WTC11 (cell line): ENCODE data around the gene ENTREP3. TPM values are rescaled to one million over a fixed set of nuclear protein-coding genes. Genes with fewer than 3 reads are reported as not detected.

ENCODE experiments used
- AFF4 ChIP-seq: sonication (generic); formaldehyde crosslinking; IDR thresholded peaks from 2 replicates; pipeline ENCODE4 v1.8.1; 2023; ENCODE audit warnings: mild to moderate bottlenecking, missing genetic modification reagents, borderline replicate concordance
- ARID4B ChIP-seq: sonication (generic); formaldehyde crosslinking; IDR thresholded peaks from 2 replicates; pipeline ENCODE4 v1.8.0; 2023; ENCODE audit warnings: missing genetic modification reagents, mild to moderate bottlenecking, borderline replicate concordance
- ATF2 ChIP-seq: sonication (generic); formaldehyde crosslinking; IDR thresholded peaks from 2 replicates; pipeline ENCODE4 v1.8.1; 2022; ENCODE audit warnings: low read depth, missing genetic modification reagents, borderline replicate concordance
- ATF3 ChIP-seq: sonication (generic); formaldehyde crosslinking; conservative IDR thresholded peaks from 2 replicates; pipeline ENCODE4 v1.8.1; 2022; ENCODE audit warnings: mild to moderate bottlenecking, missing genetic modification reagents
- CREB1 ChIP-seq: sonication (generic); formaldehyde crosslinking; IDR thresholded peaks from 2 replicates; pipeline ENCODE4 v1.8.0; 2023; ENCODE audit warnings: mild to moderate bottlenecking, missing genetic modification reagents
- CREM ChIP-seq: sonication (generic); formaldehyde crosslinking; IDR thresholded peaks from 2 replicates; pipeline ENCODE4 v1.8.1; 2022; ENCODE audit warnings: mild to moderate bottlenecking, missing genetic modification reagents, moderate library complexity
- E2F1 ChIP-seq: sonication (generic); formaldehyde crosslinking; IDR thresholded peaks from 2 replicates; pipeline ENCODE4 v1.8.0; 2022; ENCODE audit warnings: mild to moderate bottlenecking, missing genetic modification reagents
- JUN ChIP-seq: sonication (generic); formaldehyde crosslinking; IDR thresholded peaks from 2 replicates; pipeline ENCODE4 v1.8.0; 2023; ENCODE audit warnings: mild to moderate bottlenecking, missing genetic modification reagents
- NFE2L1 ChIP-seq: sonication (generic); formaldehyde crosslinking; IDR thresholded peaks from 2 replicates; pipeline ENCODE4 v1.8.1; 2023; ENCODE audit warnings: missing genetic modification reagents
- NFYB ChIP-seq: sonication (generic); formaldehyde crosslinking; conservative IDR thresholded peaks from 2 replicates; pipeline ENCODE4 v1.8.0; 2022; ENCODE audit warnings: low read depth, missing genetic modification reagents
- PREB ChIP-seq: sonication (generic); formaldehyde crosslinking; IDR thresholded peaks from 2 replicates; pipeline ENCODE4 v1.8.1; 2022; ENCODE audit warnings: mild to moderate bottlenecking, missing genetic modification reagents, moderate library complexity, borderline replicate concordance
- PRRX2 ChIP-seq: fragments of 250-450 bp; sonication (Bioruptor Pico); IDR thresholded peaks from 2 replicates; pipeline ENCODE4 v1.8.0; 2021; ENCODE audit warnings: mild to moderate bottlenecking
- SMAD4 ChIP-seq: sonication (generic); formaldehyde crosslinking; IDR thresholded peaks from 2 replicates; pipeline ENCODE4 v1.8.0; 2022; ENCODE audit warnings: mild to moderate bottlenecking, missing genetic modification reagents
- SOX15 ChIP-seq: fragments of 250-450 bp; sonication (Bioruptor Pico); IDR thresholded peaks from 2 replicates; pipeline ENCODE4 v1.9.0; 2021; ENCODE audit warnings: mild to moderate bottlenecking
- TEAD1 ChIP-seq: sonication (generic); formaldehyde crosslinking; IDR thresholded peaks from 2 replicates; pipeline ENCODE4 v1.8.0; 2022; ENCODE audit warnings: mild to moderate bottlenecking, missing genetic modification reagents
- TEAD4 ChIP-seq: sonication (generic); formaldehyde crosslinking; IDR thresholded peaks from 2 replicates; pipeline ENCODE4 v1.8.0; 2022; ENCODE audit warnings: mild to moderate bottlenecking, missing genetic modification reagents
- USF1 ChIP-seq: sonication (generic); formaldehyde crosslinking; IDR thresholded peaks from 2 replicates; pipeline ENCODE4 v1.8.0; 2022; ENCODE audit warnings: mild to moderate bottlenecking, missing genetic modification reagents
- ZNF263 ChIP-seq: sonication (generic); formaldehyde crosslinking; IDR thresholded peaks from 2 replicates; pipeline ENCODE4 v1.8.1; 2022; ENCODE audit warnings: low read depth, mild to moderate bottlenecking, moderate library complexity, missing genetic modification reagents
- ZNF281 ChIP-seq: sonication (generic); formaldehyde crosslinking; IDR thresholded peaks from 2 replicates; pipeline ENCODE4 v1.8.0; 2023; ENCODE audit warnings: mild to moderate bottlenecking, missing genetic modification reagents
- ZNF416 ChIP-seq: fragments of 250-450 bp; sonication (Bioruptor Pico); IDR thresholded peaks from 2 replicates; pipeline ENCODE4 v1.9.0; 2021; ENCODE audit warnings: mild to moderate bottlenecking, inconsistent platforms
- ZNF671 ChIP-seq: fragments of 250-450 bp; sonication (Bioruptor Pico); IDR thresholded peaks from 2 replicates; pipeline ENCODE4 v1.8.0; 2021; ENCODE audit warnings: mild to moderate bottlenecking
- total RNA-seq: library from RNA; stranded (reverse); gene quantifications from 3 replicates; pipeline ENCODE4 v1.2.3, GENCODE V29; 2021

The ENTREP3 gene
- total RNA-seq, 1 experiment from 2014 or later = 67.8 TPM

- TF ChIP-seq SOX15 (CRISPR knock-in tag) (no peak), ZNF263 (CRISPR knock-in tag) (no peak), PREB (no peak), TEAD1 (no peak), ZNF281 (CRISPR knock-in tag) (no peak), PRRX2 (CRISPR knock-in tag) (no peak), ZNF416 (CRISPR knock-in tag) (no peak), NFYB (CRISPR knock-in tag) (no peak), CREM (CRISPR knock-in tag) (no peak), ZNF671 (no peak), CREB1 (no peak), ATF2 (CRISPR knock-in tag) (no peak), TEAD4 (CRISPR knock-in tag) (no peak), E2F1 (CRISPR knock-in tag) (no peak; the same call in 1 of the 2 replicates), ATF3 (CRISPR knock-in tag) (no peak), ARID4B (CRISPR knock-in tag) (peak; percentile 36; the same call in 1 of the 2 replicates), AFF4 (CRISPR knock-in tag) (no peak), USF1 (CRISPR knock-in tag) (no peak), JUN (CRISPR knock-in tag) (no peak), NFE2L1 (CRISPR knock-in tag) (peak; percentile 47; the same call in 1 of the 2 replicates), SMAD4 (CRISPR knock-in tag) (no peak)
Measured at GRCh38 chr1:155277070-155277901, 22.0 kb upstream of the ENTREP3 start, which contains the start of gene HCN3 (continued).
